Measurements from ENCODE around the gene A4GNT. TPM values are rescaled to one million over a fixed set of nuclear protein-coding genes. Genes with fewer than 3 reads are reported as not detected.

A4GNT gene
- total RNA-seq: not detected in 2 replicates

GRCh38 chr3:138132239-138132638 lies at the start of gene A4GNT:
TSS of gene A4GNT (minus strand) at chr3:138132390. CDS start at chr3:138131256, 1,134 bp downstream.

GRCh38 chr3:138174421-138175131 lies 42.4 kb upstream of the A4GNT start, which contains the start of gene DBR1:
TSS of gene DBR1 (minus strand) at chr3:138174921. CDS start at chr3:138174795, 126 bp downstream.

GRCh38 chr3:138114988-138115971 lies 16.9 kb downstream of the A4GNT start, which contains the start of gene DZIP1L:
TSS of gene DZIP1L (minus strand) at chr3:138115608. CDS start at chr3:138103971, 11,637 bp downstream.

Other genes starting within 250 kb of the A4GNT start
- gene CLDN18, start 122.2 kb downstream of the A4GNT start, total RNA-seq: not detected in 2 replicates
- gene DZIP1L, start 16.8 kb downstream of the A4GNT start, total RNA-seq: 4.3 and 13.3 TPM in 2 replicates
- gene DBR1, start 42.5 kb upstream of the A4GNT start, total RNA-seq: 9.7 and 14.0 TPM in 2 replicates
- gene ARMC8, start 54.9 kb upstream of the A4GNT start, total RNA-seq: 26.2 and 39.8 TPM in 2 replicates
- gene NME9, start 197.5 kb upstream of the A4GNT start, total RNA-seq: not detected in 2 replicates
- gene MRAS, start 216.2 kb upstream of the A4GNT start, total RNA-seq: 25.1 and 83.3 TPM in 2 replicates

Measured in epithelial cell of alveolus of lung (primary cell).